K562 (cell line): Measurements from ENCODE around the gene FHIP1B.

Experiments
- DPF2 ChIP-seq: fragments of 450-650 bp; IDR thresholded peaks from 2 replicates; pipeline ENCODE4 v1.6.1; 2016
- EGR1 ChIP-seq: fragments of 450-650 bp; conservative IDR thresholded peaks from 2 replicates; pipeline ENCODE4 v1.6.1; 2017; ENCODE audit warnings: mild to moderate bottlenecking
- EP300 ChIP-seq: IDR thresholded peaks from 2 replicates; pipeline ENCODE4 v1.6.1; 2012; ENCODE audit warnings: low read length, improper control_type of control experiment
- HMG20B ChIP-seq: fragments of 250-450 bp; sonication (Bioruptor Pico); IDR thresholded peaks from 2 replicates; pipeline ENCODE4 v1.5.0; 2021; ENCODE audit warnings: mild to moderate bottlenecking
- KDM1A ChIP-seq, 2 experiments: fragments of 450-650 bp; IDR thresholded peaks; 2 replicates each; pipeline ENCODE4 v1.6.1; 2016; ENCODE audit warnings: mild to moderate bottlenecking in 2 of 2
- RNF2 ChIP-seq: sonication (generic); IDR thresholded peaks from 2 replicates; pipeline ENCODE4 v1.6.1; 2016
- TAF1 ChIP-seq: IDR thresholded peaks from 2 replicates; pipeline ENCODE4 v1.6.1; 2011; ENCODE audit warnings: mild to moderate bottlenecking, low read length, moderate library complexity; ENCODE audit not compliant: insufficient read depth, control insufficient read depth, severe bottlenecking; ENCODE audit errors: extremely low read depth
- TBL1XR1 ChIP-seq, 2 experiments: IDR thresholded peaks; 2 replicates each; pipeline ENCODE4 v1.6.1; 2012; ENCODE audit warnings: improper control_type of control experiment in 2 of 2, low read length in 2 of 2, mild to moderate bottlenecking in 1 of 2
- TEAD1 ChIP-seq, 2 experiments: fragments of 450-650 bp in 1 of 2; sonication (generic) in 1 of 2; formaldehyde crosslinking; IDR thresholded peaks; 2 replicates each; pipeline versions ENCODE4 v1.4.0 to v1.8.0; 2020 to 2022; ENCODE audit warnings: mild to moderate bottlenecking in 2 of 2, missing genetic modification reagents in 1 of 2
- TF ChIP-seq, protein P1 (sequence below): IDR thresholded peaks from 2 replicates; pipeline ENCODE4 v1.6.1; 2016; ENCODE audit warnings: missing genetic modification characterization, missing compliant biosample characterization
- TF ChIP-seq, protein P2 (sequence below), 3 experiments: IDR thresholded peaks in 2 of 3; conservative IDR thresholded peaks in 1 of 3; 2 replicates each; pipeline ENCODE4 v1.5.1; 2011 to 2012; ENCODE audit warnings: low read length in 3 of 3, mild to moderate bottlenecking in 3 of 3, control low read depth in 2 of 3, improper control_type of control experiment in 1 of 3, inconsistent platforms in 1 of 3, low read depth in 1 of 3, mixed read lengths in 1 of 3, moderate library complexity in 1 of 3; ENCODE audit not compliant: insufficient read depth in 2 of 3
- TF ChIP-seq, protein P3 (sequence below): fragments of 450-650 bp; formaldehyde crosslinking; IDR thresholded peaks from 2 replicates; pipeline ENCODE4 v1.4.0; 2020; ENCODE audit warnings: mild to moderate bottlenecking, mixed read lengths
- TF ChIP-seq, protein P4 (sequence below): fragments of 450-650 bp; formaldehyde crosslinking; IDR thresholded peaks from 2 replicates; pipeline ENCODE4 v1.4.0; 2022; ENCODE audit warnings: mild to moderate bottlenecking, moderate library complexity
- TF ChIP-seq, protein P5 (sequence below): fragments of 450-650 bp; IDR thresholded peaks from 2 replicates; pipeline ENCODE4 v1.6.1; 2017; ENCODE audit warnings: antibody characterized with exemption, mild to moderate bottlenecking

DNA sequence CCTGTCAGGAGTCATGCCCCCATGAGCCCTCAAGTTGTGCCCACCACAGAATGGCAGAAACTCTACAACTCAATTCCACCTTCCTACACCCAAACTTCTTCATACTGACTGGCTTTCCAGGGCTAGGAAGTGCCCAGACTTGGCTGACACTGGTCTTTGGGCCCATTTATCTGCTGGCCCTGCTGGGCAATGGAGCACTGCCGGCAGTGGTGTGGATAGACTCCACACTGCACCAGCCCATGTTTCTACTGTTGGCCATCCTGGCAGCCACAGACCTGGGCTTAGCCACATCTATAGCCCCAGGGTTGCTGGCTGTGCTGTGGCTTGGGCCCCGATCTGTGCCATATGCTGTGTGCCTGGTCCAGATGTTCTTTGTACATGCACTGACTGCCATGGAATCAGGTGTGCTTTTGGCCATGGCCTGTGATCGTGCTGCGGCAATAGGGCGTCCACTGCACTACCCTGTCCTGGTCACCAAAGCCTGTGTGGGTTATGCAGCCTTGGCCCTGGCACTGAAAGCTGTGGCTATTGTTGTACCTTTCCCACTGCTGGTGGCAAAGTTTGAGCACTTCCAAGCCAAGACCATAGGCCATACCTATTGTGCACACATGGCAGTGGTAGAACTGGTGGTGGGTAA lies 35.1 kb downstream of the FHIP1B start, which contains the start of gene OR52W1:
- TF ChIP-seq, protein P1, sequence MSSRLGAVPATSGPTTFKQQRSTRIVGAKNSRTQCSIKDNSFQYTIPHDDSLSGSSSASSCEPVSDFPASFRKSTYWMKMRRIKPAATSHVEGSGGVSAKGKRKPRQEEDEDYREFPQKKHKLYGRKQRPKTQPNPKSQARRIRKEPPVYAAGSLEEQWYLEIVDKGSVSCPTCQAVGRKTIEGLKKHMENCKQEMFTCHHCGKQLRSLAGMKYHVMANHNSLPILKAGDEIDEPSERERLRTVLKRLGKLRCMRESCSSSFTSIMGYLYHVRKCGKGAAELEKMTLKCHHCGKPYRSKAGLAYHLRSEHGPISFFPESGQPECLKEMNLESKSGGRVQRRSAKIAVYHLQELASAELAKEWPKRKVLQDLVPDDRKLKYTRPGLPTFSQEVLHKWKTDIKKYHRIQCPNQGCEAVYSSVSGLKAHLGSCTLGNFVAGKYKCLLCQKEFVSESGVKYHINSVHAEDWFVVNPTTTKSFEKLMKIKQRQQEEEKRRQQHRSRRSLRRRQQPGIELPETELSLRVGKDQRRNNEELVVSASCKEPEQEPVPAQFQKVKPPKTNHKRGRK (tag), result no peak
- no peak for TF ChIP-seq KDM1A (IDR thresholded peaks at IDR 0.05)
- TF ChIP-seq, protein P2, sequence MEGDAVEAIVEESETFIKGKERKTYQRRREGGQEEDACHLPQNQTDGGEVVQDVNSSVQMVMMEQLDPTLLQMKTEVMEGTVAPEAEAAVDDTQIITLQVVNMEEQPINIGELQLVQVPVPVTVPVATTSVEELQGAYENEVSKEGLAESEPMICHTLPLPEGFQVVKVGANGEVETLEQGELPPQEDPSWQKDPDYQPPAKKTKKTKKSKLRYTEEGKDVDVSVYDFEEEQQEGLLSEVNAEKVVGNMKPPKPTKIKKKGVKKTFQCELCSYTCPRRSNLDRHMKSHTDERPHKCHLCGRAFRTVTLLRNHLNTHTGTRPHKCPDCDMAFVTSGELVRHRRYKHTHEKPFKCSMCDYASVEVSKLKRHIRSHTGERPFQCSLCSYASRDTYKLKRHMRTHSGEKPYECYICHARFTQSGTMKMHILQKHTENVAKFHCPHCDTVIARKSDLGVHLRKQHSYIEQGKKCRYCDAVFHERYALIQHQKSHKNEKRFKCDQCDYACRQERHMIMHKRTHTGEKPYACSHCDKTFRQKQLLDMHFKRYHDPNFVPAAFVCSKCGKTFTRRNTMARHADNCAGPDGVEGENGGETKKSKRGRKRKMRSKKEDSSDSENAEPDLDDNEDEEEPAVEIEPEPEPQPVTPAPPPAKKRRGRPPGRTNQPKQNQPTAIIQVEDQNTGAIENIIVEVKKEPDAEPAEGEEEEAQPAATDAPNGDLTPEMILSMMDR (IDR thresholded peaks at IDR 0.05 in 2 of 3, conservative IDR thresholded peaks at IDR 0.05 in 1 of 3; ENCODE audit: insufficient read depth in 2 of 3, low read depth in 1 of 3, low read length in 3 of 3), result no peak
- no peak for TF ChIP-seq TEAD1 (CRISPR knock-in tag; IDR thresholded peaks at IDR 0.05)
- no peak for TF ChIP-seq DPF2
- no peak for TF ChIP-seq EP300
- TF ChIP-seq, protein P3, sequence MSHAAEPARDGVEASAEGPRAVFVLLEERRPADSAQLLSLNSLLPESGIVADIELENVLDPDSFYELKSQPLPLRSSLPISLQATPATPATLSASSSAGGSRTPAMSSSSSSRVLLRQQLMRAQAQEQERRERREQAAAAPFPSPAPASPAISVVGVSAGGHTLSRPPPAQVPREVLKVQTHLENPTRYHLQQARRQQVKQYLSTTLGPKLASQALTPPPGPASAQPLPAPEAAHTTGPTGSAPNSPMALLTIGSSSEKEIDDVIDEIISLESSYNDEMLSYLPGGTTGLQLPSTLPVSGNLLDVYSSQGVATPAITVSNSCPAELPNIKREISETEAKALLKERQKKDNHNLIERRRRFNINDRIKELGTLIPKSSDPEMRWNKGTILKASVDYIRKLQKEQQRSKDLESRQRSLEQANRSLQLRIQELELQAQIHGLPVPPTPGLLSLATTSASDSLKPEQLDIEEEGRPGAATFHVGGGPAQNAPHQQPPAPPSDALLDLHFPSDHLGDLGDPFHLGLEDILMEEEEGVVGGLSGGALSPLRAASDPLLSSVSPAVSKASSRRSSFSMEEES (CRISPR knock-in tag), result no peak
- TF ChIP-seq, protein P4, sequence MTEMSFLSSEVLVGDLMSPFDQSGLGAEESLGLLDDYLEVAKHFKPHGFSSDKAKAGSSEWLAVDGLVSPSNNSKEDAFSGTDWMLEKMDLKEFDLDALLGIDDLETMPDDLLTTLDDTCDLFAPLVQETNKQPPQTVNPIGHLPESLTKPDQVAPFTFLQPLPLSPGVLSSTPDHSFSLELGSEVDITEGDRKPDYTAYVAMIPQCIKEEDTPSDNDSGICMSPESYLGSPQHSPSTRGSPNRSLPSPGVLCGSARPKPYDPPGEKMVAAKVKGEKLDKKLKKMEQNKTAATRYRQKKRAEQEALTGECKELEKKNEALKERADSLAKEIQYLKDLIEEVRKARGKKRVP (CRISPR knock-in tag), result no peak
- no peak for TF ChIP-seq EGR1
- TF ChIP-seq, protein P5, sequence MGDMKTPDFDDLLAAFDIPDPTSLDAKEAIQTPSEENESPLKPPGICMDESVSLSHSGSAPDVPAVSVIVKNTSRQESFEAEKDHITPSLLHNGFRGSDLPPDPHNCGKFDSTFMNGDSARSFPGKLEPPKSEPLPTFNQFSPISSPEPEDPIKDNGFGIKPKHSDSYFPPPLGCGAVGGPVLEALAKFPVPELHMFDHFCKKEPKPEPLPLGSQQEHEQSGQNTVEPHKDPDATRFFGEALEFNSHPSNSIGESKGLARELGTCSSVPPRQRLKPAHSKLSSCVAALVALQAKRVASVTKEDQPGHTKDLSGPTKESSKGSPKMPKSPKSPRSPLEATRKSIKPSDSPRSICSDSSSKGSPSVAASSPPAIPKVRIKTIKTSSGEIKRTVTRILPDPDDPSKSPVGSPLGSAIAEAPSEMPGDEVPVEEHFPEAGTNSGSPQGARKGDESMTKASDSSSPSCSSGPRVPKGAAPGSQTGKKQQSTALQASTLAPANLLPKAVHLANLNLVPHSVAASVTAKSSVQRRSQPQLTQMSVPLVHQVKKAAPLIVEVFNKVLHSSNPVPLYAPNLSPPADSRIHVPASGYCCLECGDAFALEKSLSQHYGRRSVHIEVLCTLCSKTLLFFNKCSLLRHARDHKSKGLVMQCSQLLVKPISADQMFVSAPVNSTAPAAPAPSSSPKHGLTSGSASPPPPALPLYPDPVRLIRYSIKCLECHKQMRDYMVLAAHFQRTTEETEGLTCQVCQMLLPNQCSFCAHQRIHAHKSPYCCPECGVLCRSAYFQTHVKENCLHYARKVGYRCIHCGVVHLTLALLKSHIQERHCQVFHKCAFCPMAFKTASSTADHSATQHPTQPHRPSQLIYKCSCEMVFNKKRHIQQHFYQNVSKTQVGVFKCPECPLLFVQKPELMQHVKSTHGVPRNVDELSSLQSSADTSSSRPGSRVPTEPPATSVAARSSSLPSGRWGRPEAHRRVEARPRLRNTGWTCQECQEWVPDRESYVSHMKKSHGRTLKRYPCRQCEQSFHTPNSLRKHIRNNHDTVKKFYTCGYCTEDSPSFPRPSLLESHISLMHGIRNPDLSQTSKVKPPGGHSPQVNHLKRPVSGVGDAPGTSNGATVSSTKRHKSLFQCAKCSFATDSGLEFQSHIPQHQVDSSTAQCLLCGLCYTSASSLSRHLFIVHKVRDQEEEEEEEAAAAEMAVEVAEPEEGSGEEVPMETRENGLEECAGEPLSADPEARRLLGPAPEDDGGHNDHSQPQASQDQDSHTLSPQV, result no peak
- TF ChIP-seq TBL1XR1 (IDR thresholded peaks at IDR 0.05; ENCODE audit: low read length in 2 of 2), result no peak
- no peak for TF ChIP-seq HMG20B (CRISPR knock-in tag)
- no peak for TF ChIP-seq TAF1
- no peak for TF ChIP-seq RNF2
